Nucleus accumbens (tissue), 56 donors: Measurements from ENCODE around the gene GATA6.

Experiments used
- DNase-seq, 56 donors: peaks; one replicate each; lab custom pipeline; 2025; lab: John Stamatoyannopoulos, UW

Gene GATA6

DNA sequence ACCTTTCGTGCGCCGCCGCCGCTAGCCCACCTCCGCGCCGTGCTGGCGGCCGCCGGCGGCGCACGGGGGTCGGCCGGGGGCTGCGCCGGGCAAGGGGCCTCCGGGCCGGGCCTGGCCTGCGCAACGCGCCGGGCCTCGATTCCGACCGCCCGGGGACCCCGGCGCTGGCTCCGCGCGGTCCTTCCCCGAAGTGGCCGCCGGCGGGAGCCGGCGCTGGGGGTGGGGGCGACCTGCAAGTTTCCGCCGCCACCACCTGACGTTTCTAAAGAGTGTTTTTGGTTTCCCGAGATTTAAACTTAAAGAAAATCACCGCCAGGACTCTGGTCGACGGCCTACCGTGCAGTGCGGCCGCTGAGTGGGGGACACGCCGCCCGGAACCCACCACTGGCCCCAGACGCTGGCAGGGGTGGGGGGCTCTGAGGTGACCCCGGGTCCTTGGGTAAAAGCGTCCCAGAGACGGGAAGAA is 3.8 kb upstream of the GATA6 start:
- DNase-seq: no peak

DNA sequence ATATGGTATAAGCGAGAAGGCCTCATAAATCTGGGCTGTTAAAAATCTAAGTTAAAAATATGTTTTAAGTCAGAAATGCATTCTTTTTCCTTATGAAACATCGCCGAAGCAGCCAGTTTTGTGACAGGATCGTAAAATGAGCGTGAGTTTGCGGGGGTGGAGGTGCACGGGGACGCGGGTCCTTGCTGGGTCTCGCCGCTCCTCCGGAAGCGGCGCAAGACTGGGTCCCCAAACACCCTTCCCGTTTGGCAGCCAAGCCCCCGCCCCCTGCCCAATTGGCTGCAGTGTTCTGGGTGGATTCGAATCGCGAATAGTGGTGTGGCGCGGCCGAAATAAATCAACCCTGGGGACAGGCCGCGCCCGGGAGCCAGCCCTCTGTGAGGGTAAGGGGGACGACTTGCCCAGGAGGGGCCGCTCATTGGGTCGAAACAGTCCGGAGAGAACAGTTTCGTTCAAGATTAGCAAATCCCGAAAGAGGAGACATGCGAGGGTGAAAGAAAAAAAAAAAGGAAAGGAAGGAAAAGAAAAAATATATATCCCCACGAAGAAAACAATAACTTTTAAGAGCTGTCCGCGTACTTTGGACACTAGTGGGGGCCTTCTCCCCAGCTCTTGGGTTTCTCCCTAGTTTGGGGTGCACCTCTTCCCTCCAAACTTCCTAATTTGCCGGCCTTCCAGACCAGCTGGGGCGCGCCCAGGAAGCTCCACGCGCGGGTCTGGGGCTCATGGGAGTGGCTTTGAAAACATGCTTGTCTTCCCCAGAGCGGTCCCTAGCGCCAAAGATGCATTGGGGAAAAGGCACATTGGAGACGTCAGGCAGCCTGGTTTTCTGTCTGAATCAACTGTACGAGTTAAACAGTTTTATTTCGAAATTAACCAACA is 3.1 kb upstream of the GATA6 start:
- DNase-seq: no peak

DNA sequence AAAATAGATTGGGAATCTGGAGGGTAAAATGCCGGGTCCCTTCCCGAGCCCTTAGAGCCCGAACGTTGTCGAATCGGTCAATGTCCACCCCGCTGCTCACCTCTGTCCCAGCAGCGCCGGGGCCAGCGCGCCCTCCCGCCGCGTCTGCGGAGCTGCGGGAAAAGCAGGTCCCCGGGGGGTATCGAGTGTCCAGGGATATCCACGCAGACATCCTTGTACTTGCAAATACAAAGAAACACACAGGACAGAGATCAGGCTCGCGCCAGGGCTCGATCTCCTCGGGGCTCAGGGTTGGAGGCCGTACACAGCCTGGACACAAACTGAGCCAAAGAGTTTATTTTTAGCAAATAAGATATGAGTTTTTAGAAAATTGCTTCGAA is 2.3 kb upstream of the GATA6 start:
- no peak for DNase-seq

DNA sequence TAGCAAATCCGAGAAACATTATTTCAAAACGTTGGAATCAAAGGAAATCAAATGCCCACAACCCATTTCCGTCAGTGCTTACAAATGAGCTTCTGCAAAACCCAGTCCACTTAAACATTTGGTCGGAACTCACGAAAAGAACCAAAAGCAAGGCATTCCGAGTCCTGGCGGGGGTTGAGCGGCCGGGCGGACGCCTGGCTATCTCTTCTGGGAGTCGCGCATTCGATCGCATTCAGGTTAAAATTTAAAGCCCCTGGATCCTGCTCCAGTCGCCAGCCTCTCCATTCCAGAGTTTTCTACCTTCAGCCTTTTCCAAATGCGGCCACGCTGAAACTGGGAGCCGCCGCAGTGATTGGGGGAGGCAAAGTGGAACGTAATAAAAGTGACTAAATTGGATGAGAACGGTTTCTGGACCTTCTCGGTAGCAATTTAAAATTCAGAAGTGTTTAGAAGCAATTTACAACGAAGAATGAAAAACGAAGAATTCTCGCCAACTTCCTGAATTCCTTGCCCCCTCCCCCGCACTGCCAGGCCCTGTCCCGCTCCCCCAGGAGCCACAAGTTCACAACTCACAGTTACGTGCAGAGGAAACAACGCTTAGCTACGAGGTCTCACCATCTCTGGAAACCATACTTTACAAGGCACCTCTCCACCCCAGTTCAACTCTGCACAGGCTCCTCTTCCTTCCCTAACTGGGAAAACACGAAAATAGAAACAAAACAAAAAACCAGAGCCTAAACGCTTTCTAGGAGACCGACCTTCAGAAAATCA is 1.7 kb upstream of the GATA6 start:
- DNase-seq: no peak

DNA sequence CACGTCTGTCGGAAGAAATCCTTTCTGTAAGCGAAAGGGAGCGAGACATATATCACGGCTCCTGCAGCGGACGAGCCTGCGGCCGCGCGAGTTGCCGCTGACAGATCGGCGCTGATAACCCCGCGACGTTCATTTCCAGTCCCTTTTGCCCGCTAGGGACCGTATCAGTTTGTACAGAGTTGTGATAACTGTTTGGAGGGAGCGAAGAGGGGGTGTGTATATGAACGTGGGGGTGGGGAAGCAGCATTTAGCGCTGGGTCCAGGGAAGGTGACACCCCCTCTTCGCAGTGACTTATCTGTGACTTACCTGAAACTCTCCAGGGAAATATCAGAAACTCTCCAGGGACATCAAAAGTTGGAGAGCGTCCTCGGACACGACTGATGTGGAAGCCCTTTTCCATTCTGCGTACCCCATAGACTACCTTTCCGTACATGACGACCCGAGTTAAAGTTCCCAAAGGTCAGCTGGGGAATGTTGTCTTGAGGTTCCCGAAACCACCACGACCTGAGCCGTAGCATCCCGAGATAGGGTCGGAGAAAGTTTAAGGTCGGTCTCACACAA is 948 bp upstream of the GATA6 start:
- DNase-seq: no peak

DNA sequence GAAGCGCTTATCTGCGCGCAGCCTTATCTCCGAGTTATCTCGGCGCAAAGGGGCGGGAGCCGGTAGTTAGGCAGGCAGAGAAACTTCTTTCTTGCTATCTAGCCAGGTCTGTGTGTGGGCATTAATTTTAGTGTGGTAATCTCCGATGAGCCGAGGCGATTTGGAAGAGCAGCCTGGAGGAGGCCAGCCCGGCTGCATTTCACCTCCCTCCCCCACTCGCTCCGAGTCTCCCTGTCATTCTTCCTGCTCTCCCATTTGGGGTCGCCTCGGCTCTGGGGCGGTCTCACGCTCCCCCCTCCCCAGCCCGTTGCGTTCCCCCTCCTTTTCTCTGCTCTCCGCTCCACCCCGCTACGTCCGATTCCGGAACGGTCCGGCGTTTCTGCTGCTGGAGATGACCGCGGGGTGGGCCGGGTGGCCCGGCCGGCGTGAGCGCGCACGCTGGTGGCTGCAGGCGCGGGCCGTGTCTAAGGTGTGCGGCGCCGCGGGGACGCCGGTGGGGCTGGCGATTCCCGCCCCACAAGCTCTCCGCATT is 566 bp downstream of the GATA6 start:
- no peak for DNase-seq

DNA sequence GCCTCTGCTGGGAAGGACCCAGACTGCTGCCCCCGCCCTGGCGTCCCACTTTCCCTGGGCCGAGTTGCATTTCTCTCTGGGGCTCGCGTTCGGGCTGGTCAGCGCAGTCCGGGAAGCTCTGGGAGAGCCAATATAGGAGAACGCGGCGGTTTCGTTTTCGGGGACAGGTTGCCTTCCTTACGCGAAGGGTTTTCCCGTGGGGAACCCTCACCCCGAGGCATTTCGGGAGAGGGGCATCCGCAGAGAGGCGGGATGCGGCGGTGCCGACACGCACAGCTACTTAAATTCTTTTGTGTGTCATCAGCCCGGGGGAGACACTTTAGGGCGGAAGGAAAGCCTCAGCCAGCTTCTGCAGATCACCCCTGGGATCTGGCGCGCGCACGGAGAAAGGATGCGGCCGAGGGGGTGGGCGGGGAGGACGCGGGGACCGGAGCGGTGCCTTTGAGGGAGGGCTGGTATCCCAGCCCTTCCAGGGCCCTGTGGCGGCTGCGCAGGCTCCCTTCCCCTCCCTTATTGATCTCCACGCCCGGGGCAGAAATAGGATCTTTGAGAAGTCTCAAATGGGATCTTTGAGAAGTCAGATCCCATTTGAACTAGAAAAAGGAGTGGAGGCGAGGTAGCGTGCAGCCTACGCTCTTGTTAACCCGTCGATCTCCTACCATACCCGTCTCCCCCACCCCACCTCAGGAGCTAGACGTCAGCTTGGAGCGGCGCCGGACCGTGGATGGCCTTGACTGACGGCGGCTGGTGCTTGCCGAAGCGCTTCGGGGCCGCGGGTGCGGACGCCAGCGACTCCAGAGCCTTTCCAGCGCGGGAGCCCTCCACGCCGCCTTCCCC is 1.2 kb downstream of the GATA6 start:
- DNase-seq: no peak

DNA sequence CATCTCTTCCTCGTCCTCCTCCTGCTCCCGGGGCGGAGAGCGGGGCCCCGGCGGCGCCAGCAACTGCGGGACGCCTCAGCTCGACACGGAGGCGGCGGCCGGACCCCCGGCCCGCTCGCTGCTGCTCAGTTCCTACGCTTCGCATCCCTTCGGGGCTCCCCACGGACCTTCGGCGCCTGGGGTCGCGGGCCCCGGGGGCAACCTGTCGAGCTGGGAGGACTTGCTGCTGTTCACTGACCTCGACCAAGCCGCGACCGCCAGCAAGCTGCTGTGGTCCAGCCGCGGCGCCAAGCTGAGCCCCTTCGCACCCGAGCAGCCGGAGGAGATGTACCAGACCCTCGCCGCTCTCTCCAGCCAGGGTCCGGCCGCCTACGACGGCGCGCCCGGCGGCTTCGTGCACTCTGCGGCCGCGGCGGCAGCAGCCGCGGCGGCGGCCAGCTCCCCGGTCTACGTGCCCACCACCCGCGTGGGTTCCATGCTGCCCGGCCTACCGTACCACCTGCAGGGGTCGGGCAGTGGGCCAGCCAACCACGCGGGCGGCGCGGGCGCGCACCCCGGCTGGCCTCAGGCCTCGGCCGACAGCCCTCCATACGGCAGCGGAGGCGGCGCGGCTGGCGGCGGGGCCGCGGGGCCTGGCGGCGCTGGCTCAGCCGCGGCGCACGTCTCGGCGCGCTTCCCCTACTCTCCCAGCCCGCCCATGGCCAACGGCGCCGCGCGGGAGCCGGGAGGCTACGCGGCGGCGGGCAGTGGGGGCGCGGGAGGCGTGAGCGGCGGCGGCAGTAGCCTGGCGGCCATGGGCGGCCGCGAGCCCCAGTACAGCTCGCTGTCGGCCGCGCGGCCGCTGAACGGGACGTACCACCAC is 2.1 kb downstream of the GATA6 start:
- no peak for DNase-seq

DNA sequence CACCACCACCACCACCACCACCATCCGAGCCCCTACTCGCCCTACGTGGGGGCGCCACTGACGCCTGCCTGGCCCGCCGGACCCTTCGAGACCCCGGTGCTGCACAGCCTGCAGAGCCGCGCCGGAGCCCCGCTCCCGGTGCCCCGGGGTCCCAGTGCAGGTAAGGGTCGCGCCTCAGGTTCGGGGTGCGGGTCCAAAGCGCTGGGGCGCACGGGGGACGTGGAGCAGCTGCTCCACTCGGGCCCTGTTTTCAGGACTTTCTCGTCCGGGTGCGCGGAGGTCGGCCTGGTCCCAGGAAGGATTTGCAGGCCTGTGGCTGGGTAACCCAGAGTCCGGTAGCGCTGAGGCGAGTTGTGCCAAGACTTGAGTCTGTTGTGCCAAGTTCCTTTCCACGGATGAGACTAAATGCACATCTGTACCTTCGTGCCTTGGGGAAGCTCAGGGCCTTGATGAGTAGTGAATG is 2.8 kb downstream of the GATA6 start:
- DNase-seq: no peak

DNA sequence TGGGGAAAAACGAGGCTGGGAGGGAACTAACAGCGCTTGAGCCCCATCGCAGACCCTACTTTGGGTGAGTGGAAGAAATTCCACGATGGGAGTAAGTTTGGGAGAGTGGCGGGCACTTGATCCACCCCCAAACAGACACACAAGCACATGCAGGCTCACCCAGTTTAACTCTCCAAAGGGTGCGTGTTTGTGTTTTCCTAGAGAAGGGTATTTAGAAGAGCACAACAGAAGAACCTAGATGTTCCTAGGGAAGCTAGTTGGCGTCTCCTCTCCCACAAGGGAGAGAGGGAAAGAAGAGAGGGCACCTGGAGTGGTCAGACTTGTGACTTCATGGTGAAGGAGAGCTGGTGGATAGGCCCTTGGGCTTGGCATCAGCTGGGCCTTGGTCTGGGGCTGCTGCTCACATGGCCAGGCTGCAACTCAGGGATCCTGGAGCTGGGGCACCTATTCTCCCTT is 3.2 kb downstream of the GATA6 start:
- DNase-seq: no peak

DNA sequence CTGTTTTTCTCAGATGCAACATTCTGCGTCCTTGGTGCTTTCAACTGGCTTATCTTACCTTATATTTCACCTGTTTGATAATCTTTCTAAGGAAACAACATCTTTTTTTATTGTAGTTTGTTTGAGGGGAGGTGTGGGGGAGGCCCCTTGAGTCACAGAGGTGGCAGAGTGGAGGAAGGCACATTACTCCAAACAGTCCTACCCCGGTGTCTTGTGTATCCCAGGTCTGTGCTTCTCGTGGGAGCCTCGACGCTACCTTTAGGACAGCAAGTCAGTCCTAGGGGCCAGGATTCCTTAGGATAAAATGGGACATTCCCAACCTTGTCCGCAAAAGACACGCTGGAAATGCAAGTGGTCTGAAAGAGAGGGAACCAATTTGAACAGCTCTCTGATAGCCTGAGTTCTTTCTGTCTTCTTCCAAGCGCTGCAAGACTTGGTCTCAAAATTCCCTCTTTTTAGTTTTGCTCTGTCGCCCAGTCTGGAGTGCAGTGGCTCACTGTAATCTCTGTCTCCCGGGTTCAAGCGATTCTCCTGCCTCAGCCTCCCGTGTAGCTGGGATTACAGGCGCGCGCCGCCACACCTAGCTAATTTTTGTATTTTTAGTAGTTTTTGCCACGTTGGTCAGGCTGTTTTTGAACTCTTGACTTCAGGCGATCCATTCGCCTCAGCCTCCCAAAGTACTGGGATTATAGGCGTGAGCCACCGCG is 4.0 kb downstream of the GATA6 start:
- no peak for DNase-seq

DNA sequence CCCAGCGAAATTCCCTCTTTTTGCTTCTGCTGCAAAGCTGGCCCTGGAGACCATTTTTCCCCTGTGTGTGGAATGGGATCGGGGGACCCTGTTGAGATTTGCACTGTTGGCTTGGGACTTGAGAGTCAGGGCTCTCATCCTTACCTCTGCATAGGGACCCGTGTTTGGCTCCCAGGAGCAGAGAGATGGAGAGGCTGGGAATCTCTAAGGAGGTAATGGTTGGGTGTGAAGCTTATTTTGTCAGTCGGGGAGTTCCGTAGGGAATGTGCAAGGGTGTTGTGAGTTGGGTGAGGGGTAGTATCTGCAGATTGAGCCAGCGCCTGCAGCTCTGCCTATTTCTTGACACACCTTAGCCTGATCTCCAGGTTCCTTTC is 4.5 kb downstream of the GATA6 start:
- DNase-seq: no peak

DNA sequence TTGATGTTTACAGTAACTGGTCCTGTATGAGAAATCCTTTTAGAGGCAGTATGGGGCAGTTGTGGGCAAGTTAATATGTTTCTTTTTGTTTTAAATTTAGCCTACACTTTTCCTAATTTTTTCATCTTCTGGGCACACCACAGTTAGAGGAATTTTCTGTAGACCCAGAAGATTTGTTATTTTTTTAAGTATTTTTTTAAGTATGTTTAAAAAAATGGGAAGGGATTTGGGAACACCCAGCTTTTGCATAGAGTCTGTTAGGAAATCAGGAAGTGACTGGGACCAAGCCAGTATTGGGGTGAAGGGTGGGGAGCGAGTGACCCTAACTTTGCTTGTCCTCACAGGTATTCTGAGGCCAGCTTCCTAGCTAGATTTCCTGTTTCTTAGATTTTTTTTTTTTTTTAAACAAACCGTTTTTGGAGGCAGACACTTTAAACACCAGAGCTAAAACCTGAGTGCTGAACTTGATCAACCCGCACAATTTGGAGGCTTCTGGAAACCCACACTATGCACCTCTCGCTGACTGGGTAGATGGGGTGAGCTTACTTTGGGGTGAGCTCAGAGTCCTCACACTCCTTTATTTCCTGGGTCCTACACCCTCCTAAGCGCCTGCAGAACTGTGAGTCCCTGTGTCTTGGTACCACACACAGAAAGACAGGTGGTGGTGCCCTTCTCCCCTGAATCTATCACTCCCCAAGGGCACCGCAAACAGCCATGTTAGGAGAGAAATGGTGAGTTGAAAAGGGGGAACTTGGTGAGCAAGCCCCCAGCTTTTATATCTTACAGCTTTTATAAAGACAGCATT is 5.2 kb downstream of the GATA6 start:
- no peak for DNase-seq

DNA sequence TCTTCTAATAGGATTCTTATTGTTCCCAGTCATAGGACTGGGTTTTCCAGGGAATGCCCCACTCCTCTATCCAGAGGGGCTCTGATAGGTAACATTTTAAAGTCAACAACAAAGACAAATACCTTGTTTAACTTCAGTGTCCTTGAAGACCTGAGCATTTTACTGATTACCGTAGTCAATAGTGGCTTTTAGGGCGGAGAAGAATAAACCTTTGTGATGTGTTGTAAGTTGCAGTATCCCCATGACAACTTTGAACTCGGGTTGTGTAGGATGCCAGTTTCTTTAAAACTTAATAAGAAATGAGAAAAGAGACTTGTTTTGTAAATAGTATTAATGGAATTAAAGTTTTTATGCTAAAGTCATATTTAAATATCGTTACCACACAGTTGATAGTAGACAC is 6.0 kb downstream of the GATA6 start:
- no peak for DNase-seq

DNA sequence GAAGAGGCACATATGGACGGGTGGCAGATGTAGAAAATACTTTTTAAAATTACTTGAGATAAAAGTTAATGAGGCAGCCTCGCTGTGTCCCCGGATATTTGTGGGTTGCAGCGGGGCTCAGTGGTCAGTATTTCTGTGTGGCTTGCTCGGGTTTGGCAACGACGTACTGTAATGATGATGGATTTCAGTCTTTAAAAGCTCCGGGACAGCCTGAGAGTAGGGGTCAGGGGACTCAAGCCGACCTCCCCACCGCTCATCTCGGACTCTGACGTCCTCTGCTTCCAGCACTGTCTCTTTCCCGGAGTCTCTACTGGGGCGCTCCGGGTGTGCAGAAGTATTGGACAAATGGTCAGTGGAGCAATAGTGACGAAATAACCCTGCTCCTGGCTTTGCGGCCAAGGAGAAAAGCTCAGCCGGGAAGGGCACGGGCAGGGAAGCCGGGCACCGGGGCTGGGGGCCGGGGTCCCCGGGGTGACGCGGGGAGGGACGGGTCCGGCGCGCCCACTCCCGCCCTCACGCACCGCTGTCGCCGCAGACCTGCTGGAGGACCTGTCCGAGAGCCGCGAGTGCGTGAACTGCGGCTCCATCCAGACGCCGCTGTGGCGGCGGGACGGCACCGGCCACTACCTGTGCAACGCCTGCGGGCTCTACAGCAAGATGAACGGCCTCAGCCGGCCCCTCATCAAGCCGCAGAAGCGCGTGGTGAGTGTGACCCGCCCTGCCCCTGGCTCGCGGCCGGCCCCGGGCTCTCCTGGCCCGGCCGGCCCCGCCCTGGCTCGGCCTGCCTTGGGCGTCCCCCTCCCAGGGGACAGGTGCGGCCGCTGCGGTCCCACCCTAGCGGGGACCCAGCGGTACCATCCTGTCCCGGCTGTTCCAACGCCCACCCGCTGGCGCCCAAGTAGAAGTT is 7.3 kb downstream of the GATA6 start:
- DNase-seq: no peak

DNA sequence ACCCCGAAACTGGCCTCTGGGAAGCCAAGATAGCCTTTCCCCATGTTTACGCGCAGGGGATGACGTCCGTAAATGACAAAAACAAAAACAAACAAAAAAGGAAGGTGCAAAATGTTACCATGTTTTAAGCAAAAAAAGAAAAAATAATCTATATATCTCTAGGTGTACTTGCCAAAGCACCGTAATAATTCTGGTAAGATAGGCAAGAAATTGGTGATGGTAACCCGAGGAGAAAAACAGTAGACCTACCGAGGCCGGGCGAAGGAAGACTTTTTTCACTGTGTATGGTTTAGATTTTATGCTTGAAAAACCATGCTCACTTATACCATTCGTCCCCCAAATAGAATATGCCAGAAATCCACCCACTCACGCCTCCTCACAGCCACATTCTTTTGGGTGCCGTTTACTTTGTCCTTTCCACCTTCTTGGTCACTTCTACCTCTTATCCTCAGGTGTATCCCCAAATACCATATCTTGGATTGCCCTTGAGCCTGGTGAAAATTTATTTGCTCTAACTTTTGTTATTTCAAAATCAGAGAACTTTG is 8.0 kb downstream of the GATA6 start:
- no peak for DNase-seq
